GM19395 (cell line): ENCODE results near the gene ANKMY2.
"Not testable (repeated sequence)": the region's sequence is repeated elsewhere in the genome, so short reads cannot be mapped to it uniquely, and the experiment has no call there.

ENCODE experiments used
- ATAC-seq: cut with Tn5 transposase; IDR thresholded peaks from one replicate; pipeline ENCODE4 v1.9.1; 2021; ENCODE audit warnings: mild to moderate bottlenecking, moderate library complexity; ENCODE audit not compliant: unreplicated experiment

Gene ANKMY2

DNA sequence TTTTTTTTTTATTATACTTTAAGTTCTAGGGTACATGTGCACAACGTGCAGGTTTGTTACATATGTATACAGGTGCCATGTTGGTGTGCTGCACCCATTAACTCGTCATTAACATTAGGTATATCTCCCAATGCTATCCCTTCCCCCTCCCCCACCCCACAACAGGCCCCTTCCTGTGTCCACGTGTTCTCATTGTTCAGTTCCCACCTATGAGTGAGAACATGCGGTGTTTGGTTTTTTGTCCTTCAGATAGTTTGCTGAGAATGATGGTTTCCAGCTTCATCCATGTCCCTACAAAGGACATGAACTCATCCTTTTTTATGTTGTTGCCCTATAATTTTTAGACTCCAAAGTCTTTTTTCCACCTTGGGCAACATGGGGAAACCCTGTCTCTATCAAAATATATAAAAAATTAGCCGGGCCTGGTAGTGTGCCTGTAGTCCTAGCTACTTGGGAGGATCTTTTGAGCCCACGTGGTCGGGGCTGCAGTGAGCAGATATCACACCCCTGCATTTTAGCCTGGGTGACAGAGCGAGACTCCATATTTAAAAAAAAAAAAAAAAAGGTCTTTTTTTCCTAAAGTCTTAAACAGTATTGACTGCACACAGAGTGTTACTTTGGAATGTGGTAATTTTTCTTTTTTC lies 14.4 kb upstream of the ANKMY2 start:
- not testable (repeated sequence) for ATAC-seq

DNA sequence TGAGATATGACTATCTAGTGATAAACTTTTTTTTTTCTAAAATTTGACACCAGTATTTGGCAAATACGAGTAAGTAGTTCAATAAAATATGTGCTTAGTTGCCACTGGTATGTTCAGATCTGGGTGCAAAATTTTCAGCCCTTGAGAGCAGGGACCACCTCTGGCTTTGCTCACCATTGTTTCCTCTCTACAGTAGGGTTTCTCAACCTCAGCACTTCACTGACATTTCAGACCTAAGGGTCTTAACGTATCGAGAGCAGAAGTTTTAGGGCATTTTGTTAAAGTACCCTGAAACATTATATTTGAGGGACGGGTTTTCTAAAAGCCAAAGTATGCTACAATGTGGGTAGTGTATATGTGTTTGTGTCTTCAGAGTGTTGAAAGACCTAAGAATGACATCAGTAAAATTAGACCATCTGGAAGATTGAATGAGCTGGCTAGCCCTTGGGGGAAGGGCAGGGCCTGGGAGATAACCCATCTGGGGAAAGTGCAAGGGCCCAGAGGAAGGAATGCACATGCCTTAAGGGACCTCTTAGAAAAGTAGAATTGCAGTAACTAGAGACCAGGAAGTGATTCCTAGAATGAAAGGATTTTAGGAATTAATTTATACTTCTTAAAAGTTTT lies 12.2 kb upstream of the ANKMY2 start:
- no peak for ATAC-seq

GRCh38 chr7:16656141-16656540 lies 10.6 kb upstream of the ANKMY2 start:
- no peak for ATAC-seq

DNA sequence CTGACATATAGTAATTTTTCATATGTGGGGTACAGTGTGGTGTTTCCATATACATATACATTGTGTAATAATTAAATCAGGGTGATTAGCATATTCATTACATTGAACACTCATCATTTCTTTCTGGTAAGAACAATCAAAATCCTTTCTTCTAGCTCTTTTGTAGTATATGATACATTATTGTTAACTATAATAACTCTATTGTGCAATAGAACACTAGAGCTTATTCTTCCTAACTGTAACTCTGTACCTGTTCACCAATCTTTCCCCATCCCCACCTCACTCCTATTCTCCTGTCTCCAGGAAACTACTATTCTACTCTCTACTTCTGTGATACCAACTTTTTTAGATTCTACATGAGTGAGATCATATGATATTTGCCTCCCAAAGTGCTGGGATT lies 9.8 kb upstream of the ANKMY2 start:
- no peak for ATAC-seq

DNA sequence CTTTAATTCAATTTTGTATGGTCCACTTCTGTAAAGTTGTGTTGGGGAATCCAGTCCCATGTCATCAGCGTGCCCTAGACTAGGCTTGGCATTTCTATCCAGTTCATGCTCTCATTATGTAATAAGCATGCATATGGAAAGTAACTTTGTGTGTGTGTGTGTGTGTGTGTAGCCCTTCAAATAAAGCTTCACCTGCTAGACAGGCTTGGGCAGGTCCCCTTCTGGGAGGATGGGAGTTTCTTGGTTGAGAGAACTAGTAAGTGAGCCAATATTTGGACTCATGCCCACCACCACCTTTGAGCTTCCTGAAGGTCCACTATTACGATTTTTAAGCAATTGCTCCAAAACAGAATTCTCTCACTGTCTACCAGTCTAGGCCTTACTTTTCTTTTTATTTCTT lies 7.3 kb upstream of the ANKMY2 start:
- ATAC-seq, result no peak

DNA sequence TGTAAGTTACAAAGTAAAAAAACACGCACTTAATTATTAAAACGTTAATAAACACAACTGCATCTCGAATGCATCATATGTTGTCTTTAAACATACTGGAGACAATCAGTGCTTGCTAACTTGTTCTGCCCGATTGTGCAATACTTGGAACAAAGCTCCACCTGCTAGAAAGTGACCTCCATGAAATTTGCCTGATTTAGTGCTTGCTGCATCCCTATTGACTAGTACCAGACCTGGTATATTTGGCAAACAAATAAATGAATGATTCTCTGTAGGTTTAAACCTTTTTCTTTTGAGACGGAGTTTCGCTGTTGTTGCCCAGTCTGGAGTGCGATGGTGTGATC lies 6.7 kb upstream of the ANKMY2 start:
- ATAC-seq, result no peak

DNA sequence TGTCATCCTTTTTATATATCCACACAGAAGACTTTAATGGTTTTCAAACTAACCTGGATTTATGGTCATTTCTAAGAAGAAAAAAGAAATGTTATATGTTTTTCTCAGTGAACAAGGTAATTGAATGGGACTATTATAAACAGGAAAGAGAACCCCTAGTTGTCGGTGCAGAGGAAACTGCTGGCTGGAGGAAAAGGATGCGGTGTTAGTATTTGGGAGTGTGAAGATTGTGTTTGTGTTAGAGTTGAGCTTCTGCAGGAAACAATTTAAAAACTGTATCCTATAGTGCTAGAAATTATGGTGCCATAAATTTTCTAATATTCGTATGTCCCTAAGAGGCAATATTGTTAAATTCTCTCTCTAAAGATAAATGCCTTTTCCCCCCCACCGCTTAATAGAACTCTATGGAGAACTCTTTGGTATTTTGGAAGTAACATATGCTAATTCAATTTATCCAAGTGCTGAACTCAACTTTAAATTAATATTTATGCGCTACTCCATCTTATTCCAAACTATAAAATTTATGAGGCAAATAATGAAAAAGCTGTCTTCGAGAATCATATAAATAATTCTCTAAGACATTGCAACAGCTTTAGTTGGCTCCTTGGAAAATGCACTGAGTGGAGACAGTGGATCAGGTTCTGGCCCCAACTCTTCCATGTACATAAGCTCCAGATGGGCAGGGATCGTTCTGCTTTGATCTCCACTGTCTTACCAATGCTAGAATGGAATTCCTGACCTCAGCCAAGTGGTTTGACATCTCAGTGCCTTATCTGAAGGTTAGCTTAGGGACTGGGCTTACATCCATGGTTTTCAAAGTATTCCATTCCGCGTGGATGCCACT lies 6.1 kb upstream of the ANKMY2 start:
- no peak for ATAC-seq

- no peak for ATAC-seq
These were observed 4.7 kb upstream of the ANKMY2 start for GRCh38 chr7:16650266-16650665.

- no peak for ATAC-seq
These were observed 3.6 kb upstream of the ANKMY2 start for GRCh38 chr7:16649196-16649595.

GRCh38 chr7:16648551-16648950 lies 3.0 kb upstream of the ANKMY2 start:
- no peak for ATAC-seq

DNA sequence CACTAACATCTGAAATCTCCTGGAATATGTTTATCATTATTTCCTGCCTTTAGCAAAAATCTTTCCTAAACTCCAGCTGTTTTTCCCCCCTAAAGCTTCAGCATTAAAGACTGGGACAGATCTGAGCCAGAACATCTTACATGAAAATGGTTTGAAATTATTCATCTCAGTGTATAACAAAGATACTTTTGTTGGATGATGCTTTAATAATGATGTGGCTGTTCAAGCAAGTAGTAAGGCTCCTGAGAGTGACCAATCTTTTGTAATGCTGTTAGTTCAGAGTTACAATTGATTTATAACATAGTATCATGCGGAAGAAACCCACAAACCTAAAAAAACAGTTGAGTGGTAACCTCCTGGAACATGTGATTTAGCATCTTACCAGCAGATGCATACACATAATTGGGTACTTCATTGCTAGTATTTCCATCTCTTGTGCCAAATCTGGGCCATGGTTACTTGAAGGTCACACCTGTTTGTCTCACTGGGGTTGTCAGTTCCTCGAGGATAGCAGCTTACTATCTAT lies 1.9 kb upstream of the ANKMY2 start:
- ATAC-seq, result no peak

DNA sequence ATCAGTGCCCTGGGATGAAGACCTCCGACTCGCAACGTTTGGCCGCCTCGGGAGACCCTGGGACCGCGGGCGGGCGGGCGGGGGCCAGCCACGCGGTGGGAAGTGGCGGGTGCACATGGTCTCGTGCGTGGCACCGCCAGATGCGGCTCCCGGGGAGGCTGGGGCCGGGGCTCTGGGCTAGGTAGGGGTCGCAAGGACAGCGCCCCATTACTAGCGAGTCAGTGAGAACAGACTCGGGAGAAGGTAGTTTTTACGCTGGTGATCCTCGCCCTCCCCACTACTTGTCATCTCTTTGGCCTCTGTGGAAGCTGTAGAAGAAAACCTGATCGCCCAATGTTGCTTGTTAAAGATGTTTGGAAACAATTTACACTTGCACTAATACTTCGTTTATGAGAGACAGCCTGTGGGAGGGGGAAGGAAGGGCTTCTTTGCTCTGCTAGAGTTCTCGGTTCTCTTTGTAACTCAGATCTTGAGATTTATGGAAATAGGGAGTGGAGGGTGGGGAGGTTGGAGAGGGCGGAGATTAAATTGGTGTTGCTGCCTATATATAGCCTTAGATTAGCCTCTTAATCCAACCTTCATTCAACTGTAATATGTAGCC lies 1.0 kb upstream of the ANKMY2 start:
- ATAC-seq, result no peak

DNA sequence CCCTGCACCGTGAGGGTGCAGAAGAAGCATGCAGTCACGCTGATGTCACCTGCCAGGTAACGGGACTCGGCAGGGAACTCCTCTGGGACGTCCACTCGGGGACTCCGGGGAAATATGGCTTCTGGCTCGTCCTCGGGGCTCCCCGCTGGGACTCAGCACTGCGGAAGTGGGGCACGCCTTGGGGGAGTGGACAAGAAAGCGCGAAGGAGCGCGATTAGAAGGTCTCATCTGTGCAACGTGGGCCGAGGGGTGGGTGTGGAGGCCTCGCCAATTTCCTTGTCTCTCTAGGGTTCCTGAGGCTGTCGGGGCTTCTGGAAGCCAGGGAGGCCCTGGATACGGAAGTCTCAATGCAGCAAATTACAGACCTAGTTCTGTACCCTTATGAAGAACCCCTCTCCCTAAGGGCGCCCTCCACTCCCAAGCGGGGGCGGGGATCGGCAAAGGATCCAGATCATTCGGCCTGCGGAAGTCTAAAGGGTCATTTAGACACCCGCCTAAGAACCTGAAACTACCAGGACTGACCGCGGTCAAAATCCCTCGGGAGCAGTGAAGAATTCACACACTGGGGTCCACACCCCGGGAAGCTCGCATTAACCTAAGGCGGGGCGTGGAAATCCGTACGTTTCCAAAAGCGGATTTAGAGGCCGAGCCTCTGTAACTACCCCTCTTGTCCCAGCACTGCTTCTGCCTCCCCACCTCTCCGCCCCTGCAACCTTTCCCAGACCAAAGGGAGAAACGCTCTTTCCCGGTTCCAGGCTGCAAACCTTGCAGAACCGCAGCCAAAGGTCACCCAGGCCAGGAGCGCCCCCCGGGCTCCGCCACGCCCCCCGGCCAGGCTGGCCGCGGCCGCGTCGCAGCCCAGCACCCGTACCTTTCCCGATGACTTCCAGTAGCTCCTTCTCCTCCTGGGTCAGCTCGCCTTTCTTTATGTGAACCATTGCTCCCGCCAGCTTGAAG lies 640 bp downstream of the ANKMY2 start:
- peak; percentile 15 for ATAC-seq

- ATAC-seq, result no peak
These were observed 1.4 kb downstream of the ANKMY2 start for GRCh38 chr7:16644157-16644556.

DNA sequence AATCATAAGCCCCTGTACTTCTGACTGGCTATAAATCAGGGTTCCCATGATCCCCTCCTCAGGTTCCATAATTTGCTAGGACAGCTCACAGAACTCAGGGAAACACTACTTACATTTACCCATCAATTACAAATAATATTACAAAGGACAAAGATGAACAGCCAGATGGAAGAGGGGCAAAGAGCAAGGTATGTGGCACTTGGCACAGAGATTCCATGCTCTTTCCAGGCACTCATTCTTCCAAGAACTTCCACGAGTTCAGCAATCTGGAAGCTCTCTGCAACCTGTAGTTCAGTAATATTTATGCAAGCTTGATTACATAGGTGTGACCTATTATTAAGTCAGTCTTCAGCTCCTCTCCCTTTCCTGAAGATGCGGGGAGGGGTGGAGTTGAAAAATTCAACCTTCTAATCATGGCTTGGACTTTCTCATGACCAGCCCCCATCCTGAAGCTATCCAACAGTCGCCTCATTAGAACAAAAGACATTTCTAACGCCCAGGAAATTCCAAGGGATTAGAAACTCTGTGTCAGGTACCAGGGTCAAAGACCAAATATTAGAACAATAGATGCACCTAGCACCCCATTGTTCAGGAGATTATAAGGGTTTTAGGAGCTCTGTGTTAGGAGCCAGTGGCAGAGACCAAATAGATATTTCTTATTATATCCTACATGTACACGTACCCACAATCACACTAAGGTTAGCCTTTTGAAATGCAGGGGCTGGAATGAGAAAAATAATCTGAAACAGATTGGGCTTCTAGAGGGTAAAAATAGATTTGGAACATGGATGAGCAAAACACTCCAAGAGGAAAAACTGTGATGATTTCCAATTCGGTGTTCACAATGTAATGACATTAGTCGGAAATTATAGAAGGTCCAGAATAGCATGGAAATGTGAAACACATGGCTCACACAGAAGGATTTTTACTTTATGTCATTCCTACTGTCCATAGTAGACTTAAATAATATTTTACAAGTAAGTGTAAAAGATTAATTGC lies 7.0 kb downstream of the ANKMY2 start:
- no peak for ATAC-seq

DNA sequence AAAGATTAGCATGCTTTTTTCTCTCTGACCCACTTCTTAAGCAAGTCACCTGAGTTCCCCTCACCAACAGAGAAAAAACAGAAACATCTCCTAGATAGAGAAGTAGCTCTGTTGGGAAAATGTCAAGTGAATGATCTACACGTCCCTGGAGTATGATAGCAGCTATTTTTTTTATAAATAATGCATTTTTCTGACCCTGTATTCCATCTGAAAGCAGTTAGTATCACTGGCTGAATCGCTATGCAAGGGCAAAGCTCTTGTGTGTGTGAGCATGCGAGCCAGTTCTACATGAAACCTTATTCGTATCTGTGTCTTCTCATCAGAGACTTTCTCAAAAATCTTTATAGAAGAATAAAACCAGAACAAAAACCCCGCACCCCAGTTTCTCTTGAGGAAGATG lies 8.2 kb downstream of the ANKMY2 start:
- no peak for ATAC-seq

- no peak for ATAC-seq
These were observed 8.9 kb downstream of the ANKMY2 start for GRCh38 chr7:16636555-16637101.

GRCh38 chr7:16634271-16634738 lies 11.2 kb downstream of the ANKMY2 start:
- no peak for ATAC-seq

- ATAC-seq, result no peak
These were observed 14.9 kb downstream of the ANKMY2 start for GRCh38 chr7:16630654-16631053.
